Liver (tissue), 9 donors: ENCODE data around the gene TWNK. TPM values are rescaled to one million over a fixed set of nuclear protein-coding genes. Genes with fewer than 3 reads are reported as not detected.

Experiments
- DNase-seq: peaks from one replicate; pipeline ENCODE4 v3.0.0-alpha.2; 2017; ENCODE audit warnings: low spot score
- H3K27ac ChIP-seq, 2 donors: one replicate each; pipeline ENCODE4 v1.7.0; 2013; ENCODE audit warnings: inconsistent platforms in 2 of 2, low read length in 2 of 2, control low read depth in 1 of 2, low read depth in 1 of 2, mild to moderate bottlenecking in 1 of 2
- H3K27me3 ChIP-seq, 4 donors: one replicate each; pipeline versions ENCODE4 v1.6.1 to v1.7.0; 2013; ENCODE audit warnings: low read length in 3 of 4, inconsistent platforms in 1 of 4, mild to moderate bottlenecking in 1 of 4, moderate library complexity in 1 of 4; ENCODE audit not compliant: control insufficient read depth in 4 of 4, insufficient read depth in 4 of 4
- H3K36me3 ChIP-seq, 4 donors: one replicate each; pipeline versions ENCODE4 v1.6.1 to v1.7.0; 2013; ENCODE audit warnings: low read length in 3 of 4, mild to moderate bottlenecking in 3 of 4, low read depth in 1 of 4, moderate library complexity in 1 of 4; ENCODE audit not compliant: control insufficient read depth in 4 of 4, insufficient read depth in 3 of 4
- H3K4me1 ChIP-seq, 4 donors: one replicate each; pipeline versions ENCODE4 v1.6.1 to v1.7.0; 2013; ENCODE audit warnings: low read length in 3 of 4, mild to moderate bottlenecking in 3 of 4, moderate library complexity in 1 of 4; ENCODE audit not compliant: control insufficient read depth in 4 of 4, insufficient read depth in 4 of 4
- H3K4me3 ChIP-seq, 3 donors: one replicate each; pipeline versions ENCODE4 v1.6.1 to v1.7.0; 2013; ENCODE audit warnings: low read length in 3 of 3, control low read depth in 1 of 3, low read depth in 1 of 3, mild to moderate bottlenecking in 1 of 3
- H3K9ac ChIP-seq, 2 donors: one replicate each; pipeline ENCODE4 v1.7.0; 2013; ENCODE audit warnings: low read length in 2 of 2, mild to moderate bottlenecking in 2 of 2, moderate library complexity in 2 of 2, control low read depth in 1 of 2, low read depth in 1 of 2
- H3K9me3 ChIP-seq, 4 donors: one replicate each; pipeline versions ENCODE4 v1.6.1 to v1.7.0; 2013; ENCODE audit warnings: low read length in 3 of 4; ENCODE audit not compliant: control insufficient read depth in 4 of 4
- EGR1 ChIP-seq, 2 donors: IDR thresholded peaks; 2 replicates each; pipeline ENCODE4 v1.6.1; 2016 to 2018; ENCODE audit warnings: antibody characterized with exemption in 2 of 2, low read depth in 2 of 2
- FOXA1 ChIP-seq: IDR thresholded peaks from 2 replicates; pipeline ENCODE4 v1.6.1; 2016; ENCODE audit warnings: antibody characterized with exemption
- FOXA2 ChIP-seq: IDR thresholded peaks from 2 replicates; pipeline ENCODE4 v1.6.1; 2016; ENCODE audit warnings: antibody characterized with exemption
- GABPA ChIP-seq, 2 donors: IDR thresholded peaks in 1 of 2; conservative IDR thresholded peaks in 1 of 2; 2 replicates each; pipeline ENCODE4 v1.6.1; 2016; ENCODE audit warnings: antibody characterized with exemption in 2 of 2, mild to moderate bottlenecking in 1 of 2, moderate library complexity in 1 of 2
- HNF4A ChIP-seq, 2 donors: conservative IDR thresholded peaks; 2 replicates each; pipeline ENCODE4 v1.6.1; 2016; ENCODE audit warnings: antibody characterized with exemption in 2 of 2, mild to moderate bottlenecking in 2 of 2
- HNF4G ChIP-seq: IDR thresholded peaks from 2 replicates; pipeline ENCODE4 v1.6.1; 2016; ENCODE audit warnings: antibody characterized with exemption
- JUND ChIP-seq, 2 donors: IDR thresholded peaks; 2 replicates each; pipeline ENCODE4 v1.6.1; 2016; ENCODE audit warnings: antibody characterized with exemption in 2 of 2
- NR2F2 ChIP-seq: IDR thresholded peaks from 2 replicates; pipeline ENCODE4 v1.6.1; 2016; ENCODE audit warnings: antibody characterized with exemption
- RAD21 ChIP-seq, 2 donors: IDR thresholded peaks; 2 replicates each; pipeline ENCODE4 v1.6.1; 2016; ENCODE audit warnings: antibody characterized with exemption in 2 of 2, mild to moderate bottlenecking in 2 of 2
- RXRA ChIP-seq, 2 donors: IDR thresholded peaks; 2 replicates each; pipeline ENCODE4 v1.6.1; 2017 to 2018; ENCODE audit warnings: antibody characterized with exemption in 2 of 2, mild to moderate bottlenecking in 1 of 2
- SP1 ChIP-seq: IDR thresholded peaks from 2 replicates; pipeline ENCODE4 v1.6.1; 2018; ENCODE audit warnings: antibody characterized with exemption, mild to moderate bottlenecking
- TAF1 ChIP-seq: conservative IDR thresholded peaks from 2 replicates; pipeline ENCODE4 v1.6.1; 2016; ENCODE audit warnings: antibody characterized with exemption, mild to moderate bottlenecking
- YY1 ChIP-seq: IDR thresholded peaks from 2 replicates; pipeline ENCODE4 v1.6.1; 2016; ENCODE audit warnings: antibody characterized with exemption, mild to moderate bottlenecking
- WGBS: extraction: QIAGEN DNeasy Blood & Tissue Kit; methylation state at CpG from one replicate; pipeline ENCODE4 v1.1.7; 2013; 5-methylcytosine and 5-hydroxymethylcytosine counted together
- polyA plus RNA-seq, 2 donors: library from polyadenylated mRNA; stranded (reverse) in 1 of 2; unstranded in 1 of 2; fragments of 200-250 nt in 1 of 2; fragments of >200 nt in 1 of 2; fragmentation: Nextera tagmentation in 1 of 2; extraction: Ambion mirVana in 1 of 2; gene quantifications; one replicate each; pipeline versions ENCODE4 v1.2.1 to v1.2.3, GENCODE V29; 2013 to 2015
- total RNA-seq, 2 donors: library from RNA; depleted of rRNA; stranded (reverse); fragments of >200 nt; gene quantifications; one replicate each; pipeline ENCODE4 v1.2.3, GENCODE V29; 2014
- TF ChIP-seq, protein P1 (sequence below): IDR thresholded peaks from 2 replicates; pipeline ENCODE4 v1.6.1; 2016; ENCODE audit warnings: antibody characterized with exemption
- TF ChIP-seq, protein P2 (sequence below): IDR thresholded peaks from 2 replicates; pipeline ENCODE4 v1.6.1; 2016; ENCODE audit warnings: antibody characterized with exemption
- TF ChIP-seq, protein P3 (sequence below): IDR thresholded peaks from 2 replicates; pipeline ENCODE4 v1.6.1; 2016; ENCODE audit warnings: antibody characterized with exemption, mild to moderate bottlenecking
- TF ChIP-seq, protein P4 (sequence below): fragments of 150-350 bp; IDR thresholded peaks from 2 replicates; pipeline ENCODE4 v1.5.1; 2017; ENCODE audit warnings: improper control_type of control experiment, low read depth, low read length; ENCODE audit not compliant: missing input control
- TF ChIP-seq, protein P5 (sequence below): IDR thresholded peaks from 2 replicates; pipeline ENCODE4 v1.6.1; 2016; ENCODE audit warnings: antibody characterized with exemption
- donor health status: healthy.
- donor health status: healthy.
- donor health status: healthy.
- donor health status: healthy.
- donor health status: healthy.

The TWNK gene
- total and polyA plus RNA-seq, 4 donors = 1.6 to 6.2 (median 4.4) TPM

DNA sequence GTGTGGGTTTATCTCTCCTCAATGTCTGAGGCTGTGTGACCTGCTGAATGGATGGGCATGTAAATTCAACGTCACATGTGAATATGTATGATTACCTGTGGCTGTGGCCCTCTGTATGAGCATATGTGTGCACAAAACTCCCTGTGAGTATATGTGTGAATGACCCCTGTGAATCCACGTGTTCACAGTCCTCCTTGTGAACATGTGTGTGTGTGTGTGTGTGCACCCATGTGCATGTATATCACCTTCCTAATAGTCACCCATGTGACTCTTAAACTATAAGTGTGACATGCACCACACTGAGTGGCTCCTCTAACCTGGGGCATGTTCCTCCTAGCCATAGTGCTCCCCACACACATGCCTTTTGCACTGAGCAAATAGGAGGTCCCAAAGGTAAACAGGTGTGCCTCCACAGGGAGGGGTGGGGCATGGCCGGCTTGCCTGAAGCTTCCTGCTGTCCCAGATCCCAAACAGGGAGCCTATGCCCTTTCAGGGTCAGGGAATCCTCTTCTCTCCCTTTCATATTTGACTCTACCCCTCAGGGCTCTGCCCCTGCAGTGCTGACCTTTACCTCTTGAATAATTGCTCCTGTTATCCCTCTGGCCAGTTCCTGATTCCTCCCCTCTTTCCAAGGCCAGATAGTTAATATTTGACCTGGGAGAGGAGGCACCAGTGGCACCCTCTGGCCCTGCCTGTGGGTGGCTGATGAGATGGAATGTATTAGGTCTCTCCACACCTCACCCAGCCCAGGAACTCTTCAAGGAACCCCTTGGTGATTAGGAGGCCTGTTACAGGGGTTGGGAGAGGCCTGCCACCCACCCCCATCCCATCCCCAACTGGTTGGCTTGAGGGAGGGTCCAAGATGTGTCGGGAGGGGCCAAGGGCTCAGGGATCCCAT lies 16.2 kb upstream of the TWNK start:
- H3K4me1 ChIP-seq = peaks cover 17 to 51% (median 39%) of the 10 kb centered on the region in 4 donors
- peak; percentile 43 for DNase-seq
- peaks cover 0 to 6% (median 1%) of the 10 kb centered on the region in 4 donors for H3K36me3 ChIP-seq
- peak overlapping the region; percentile 50 to 77 (median 64) for H3K4me3 ChIP-seq
- peak overlapping the region; percentile 5 to 46 for H3K27ac ChIP-seq
- TF ChIP-seq SP1 (peak; percentile 98), FOXA2 (peak; percentile 65), HNF4A (conservative IDR thresholded peaks at IDR 0.05) (peak; percentile 95), JUND (IDR thresholded peaks at IDR 0.05) (peak in 1 of 2 donors; percentile 56), RAD21 (IDR thresholded peaks at IDR 0.05) (peak in 1 of 2 donors; percentile 58), FOXA1 (no peak), RXRA (IDR thresholded peaks at IDR 0.05) (peak; percentile 97 to 98), YY1 (peak; percentile 88), HNF4G (peak; percentile 85), EGR1 (IDR thresholded peaks at IDR 0.05; ENCODE audit: low read depth in 2 of 2) (peak in 1 of 2 donors; percentile 70), TAF1 (peak; percentile 38), NR2F2 (peak; percentile 98), GABPA (IDR thresholded peaks at IDR 0.05 in 1 of 2, conservative IDR thresholded peaks at IDR 0.05 in 1 of 2) (peak in 1 of 2 donors; percentile 75)
- TF ChIP-seq, protein P1, sequence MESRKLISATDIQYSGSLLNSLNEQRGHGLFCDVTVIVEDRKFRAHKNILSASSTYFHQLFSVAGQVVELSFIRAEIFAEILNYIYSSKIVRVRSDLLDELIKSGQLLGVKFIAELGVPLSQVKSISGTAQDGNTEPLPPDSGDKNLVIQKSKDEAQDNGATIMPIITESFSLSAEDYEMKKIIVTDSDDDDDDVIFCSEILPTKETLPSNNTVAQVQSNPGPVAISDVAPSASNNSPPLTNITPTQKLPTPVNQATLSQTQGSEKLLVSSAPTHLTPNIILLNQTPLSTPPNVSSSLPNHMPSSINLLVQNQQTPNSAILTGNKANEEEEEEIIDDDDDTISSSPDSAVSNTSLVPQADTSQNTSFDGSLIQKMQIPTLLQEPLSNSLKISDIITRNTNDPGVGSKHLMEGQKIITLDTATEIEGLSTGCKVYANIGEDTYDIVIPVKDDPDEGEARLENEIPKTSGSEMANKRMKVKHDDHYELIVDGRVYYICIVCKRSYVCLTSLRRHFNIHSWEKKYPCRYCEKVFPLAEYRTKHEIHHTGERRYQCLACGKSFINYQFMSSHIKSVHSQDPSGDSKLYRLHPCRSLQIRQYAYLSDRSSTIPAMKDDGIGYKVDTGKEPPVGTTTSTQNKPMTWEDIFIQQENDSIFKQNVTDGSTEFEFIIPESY = no peak
- TF ChIP-seq, protein P2, sequence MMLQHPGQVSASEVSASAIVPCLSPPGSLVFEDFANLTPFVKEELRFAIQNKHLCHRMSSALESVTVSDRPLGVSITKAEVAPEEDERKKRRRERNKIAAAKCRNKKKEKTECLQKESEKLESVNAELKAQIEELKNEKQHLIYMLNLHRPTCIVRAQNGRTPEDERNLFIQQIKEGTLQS = peak; percentile 65
- TF ChIP-seq, protein P3, sequence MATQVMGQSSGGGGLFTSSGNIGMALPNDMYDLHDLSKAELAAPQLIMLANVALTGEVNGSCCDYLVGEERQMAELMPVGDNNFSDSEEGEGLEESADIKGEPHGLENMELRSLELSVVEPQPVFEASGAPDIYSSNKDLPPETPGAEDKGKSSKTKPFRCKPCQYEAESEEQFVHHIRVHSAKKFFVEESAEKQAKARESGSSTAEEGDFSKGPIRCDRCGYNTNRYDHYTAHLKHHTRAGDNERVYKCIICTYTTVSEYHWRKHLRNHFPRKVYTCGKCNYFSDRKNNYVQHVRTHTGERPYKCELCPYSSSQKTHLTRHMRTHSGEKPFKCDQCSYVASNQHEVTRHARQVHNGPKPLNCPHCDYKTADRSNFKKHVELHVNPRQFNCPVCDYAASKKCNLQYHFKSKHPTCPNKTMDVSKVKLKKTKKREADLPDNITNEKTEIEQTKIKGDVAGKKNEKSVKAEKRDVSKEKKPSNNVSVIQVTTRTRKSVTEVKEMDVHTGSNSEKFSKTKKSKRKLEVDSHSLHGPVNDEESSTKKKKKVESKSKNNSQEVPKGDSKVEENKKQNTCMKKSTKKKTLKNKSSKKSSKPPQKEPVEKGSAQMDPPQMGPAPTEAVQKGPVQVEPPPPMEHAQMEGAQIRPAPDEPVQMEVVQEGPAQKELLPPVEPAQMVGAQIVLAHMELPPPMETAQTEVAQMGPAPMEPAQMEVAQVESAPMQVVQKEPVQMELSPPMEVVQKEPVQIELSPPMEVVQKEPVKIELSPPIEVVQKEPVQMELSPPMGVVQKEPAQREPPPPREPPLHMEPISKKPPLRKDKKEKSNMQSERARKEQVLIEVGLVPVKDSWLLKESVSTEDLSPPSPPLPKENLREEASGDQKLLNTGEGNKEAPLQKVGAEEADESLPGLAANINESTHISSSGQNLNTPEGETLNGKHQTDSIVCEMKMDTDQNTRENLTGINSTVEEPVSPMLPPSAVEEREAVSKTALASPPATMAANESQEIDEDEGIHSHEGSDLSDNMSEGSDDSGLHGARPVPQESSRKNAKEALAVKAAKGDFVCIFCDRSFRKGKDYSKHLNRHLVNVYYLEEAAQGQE = peak; percentile 89
- TF ChIP-seq, protein P4, sequence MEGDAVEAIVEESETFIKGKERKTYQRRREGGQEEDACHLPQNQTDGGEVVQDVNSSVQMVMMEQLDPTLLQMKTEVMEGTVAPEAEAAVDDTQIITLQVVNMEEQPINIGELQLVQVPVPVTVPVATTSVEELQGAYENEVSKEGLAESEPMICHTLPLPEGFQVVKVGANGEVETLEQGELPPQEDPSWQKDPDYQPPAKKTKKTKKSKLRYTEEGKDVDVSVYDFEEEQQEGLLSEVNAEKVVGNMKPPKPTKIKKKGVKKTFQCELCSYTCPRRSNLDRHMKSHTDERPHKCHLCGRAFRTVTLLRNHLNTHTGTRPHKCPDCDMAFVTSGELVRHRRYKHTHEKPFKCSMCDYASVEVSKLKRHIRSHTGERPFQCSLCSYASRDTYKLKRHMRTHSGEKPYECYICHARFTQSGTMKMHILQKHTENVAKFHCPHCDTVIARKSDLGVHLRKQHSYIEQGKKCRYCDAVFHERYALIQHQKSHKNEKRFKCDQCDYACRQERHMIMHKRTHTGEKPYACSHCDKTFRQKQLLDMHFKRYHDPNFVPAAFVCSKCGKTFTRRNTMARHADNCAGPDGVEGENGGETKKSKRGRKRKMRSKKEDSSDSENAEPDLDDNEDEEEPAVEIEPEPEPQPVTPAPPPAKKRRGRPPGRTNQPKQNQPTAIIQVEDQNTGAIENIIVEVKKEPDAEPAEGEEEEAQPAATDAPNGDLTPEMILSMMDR = peak; percentile 31
- TF ChIP-seq, protein P5, sequence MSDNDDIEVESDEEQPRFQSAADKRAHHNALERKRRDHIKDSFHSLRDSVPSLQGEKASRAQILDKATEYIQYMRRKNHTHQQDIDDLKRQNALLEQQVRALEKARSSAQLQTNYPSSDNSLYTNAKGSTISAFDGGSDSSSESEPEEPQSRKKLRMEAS = peak; percentile 78
- H3K9me3 ChIP-seq = no peaks in the 10 kb centered on the region
- WGBS = 33% methylated on average over 4 of the region's 4 CpGs
- H3K27me3 ChIP-seq = no peaks in the 10 kb centered on the region
- no peak overlapping the region for H3K9ac ChIP-seq
